GM18520 (cell line): ENCODE results near the gene CREG2.
A peak's percentile ranks its signal among the peaks of the same experiment; 100 is the strongest.
"Not testable (repeated sequence)": the region's sequence is repeated elsewhere in the genome, so short reads cannot be mapped to it uniquely, and the experiment has no call there.

Source experiments
- ATAC-seq: cut with Tn5 transposase; IDR thresholded peaks from one replicate; pipeline ENCODE4 v1.9.1; 2021; ENCODE audit not compliant: unreplicated experiment

Gene CREG2

DNA sequence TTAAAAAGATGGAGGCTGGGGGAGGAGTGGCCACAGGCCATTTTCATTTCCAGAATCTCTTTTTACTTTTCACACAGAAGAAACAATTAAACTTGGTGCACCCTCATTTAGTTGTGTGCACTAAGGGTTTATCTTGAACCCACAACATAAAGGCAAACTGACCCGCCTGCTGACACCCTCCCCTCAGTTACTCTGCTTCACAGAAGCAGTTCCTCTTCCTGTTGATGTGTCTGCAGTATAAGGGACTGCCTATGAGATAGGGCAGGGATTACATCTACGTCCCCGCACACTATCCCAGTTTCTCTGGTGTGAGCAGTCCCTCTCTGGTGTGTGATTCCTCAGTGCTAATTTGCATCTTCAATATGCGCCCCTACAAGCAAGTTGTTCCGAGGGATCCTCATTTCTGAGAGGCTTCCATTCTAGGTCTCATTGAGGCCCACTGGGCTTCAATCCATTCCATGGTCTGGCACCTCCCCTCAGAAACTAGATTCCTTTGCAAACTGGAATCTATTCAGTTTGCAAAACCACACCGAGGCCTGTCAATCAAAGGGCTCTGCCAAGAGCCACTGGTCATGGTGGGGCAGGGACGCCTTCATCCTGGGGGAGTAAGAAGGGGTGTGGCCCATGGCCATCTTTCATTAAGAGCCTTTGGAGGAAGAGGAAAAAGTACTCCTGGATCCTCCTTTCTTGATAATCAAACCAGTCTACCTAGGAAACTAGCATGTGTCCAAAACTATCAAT, 12.3 kb downstream of the CREG2 start:
- ATAC-seq: no peak

- no peak for ATAC-seq
Measured at GRCh38 chr2:101372792-101373191, 14.5 kb downstream of the CREG2 start.

DNA sequence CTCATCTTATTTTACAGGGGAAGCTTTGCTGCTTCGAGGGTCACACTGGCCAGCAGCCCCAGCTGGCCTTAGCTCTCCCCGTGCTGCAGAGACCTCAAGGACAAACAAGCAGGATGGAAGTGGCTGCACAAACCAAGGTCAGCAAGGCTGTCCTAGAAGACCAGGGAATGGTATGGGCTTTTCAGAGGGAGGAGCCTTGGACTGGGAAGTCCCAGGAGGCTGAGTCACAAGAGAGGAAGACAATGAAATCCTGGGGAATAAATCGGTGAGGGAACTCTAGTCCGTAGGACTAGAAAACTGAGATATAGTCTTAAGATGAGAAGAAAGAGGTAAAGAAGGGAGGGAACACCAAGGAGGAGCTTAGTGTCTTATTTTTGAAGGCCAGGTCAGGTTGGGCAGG, 15.7 kb downstream of the CREG2 start:
- ATAC-seq: no peak

GRCh38 chr2:101369100-101369499, 18.2 kb downstream of the CREG2 start:
- ATAC-seq: no peak

GRCh38 chr2:101368376-101368775, 18.9 kb downstream of the CREG2 start:
- no peak for ATAC-seq

GRCh38 chr2:101367508-101367907, 19.8 kb downstream of the CREG2 start:
- ATAC-seq: no peak

GRCh38 chr2:101364878-101365277, 22.4 kb downstream of the CREG2 start:
- no peak for ATAC-seq

GRCh38 chr2:101362777-101363176, 24.5 kb downstream of the CREG2 start:
- ATAC-seq: no peak

DNA sequence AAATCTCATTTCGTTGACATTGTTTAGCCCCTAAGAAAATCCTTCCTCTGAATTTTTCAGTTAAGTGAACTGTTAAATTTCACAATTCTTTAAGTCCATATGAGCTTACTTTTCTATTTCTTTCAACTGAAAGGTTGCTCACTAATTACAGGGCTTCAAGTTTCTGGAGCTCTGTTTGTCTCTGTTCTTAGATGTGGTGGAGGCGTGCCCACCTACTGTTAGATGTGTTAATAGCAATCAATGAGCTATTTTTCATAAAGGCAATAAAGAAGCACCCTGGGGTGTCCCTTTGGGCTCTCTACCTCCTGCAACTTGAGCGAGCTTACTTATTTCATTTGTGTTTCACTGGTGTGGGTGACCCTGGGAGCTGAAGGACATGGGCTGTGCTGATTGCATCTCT, 25.0 kb downstream of the CREG2 start:
- no peak for ATAC-seq

DNA sequence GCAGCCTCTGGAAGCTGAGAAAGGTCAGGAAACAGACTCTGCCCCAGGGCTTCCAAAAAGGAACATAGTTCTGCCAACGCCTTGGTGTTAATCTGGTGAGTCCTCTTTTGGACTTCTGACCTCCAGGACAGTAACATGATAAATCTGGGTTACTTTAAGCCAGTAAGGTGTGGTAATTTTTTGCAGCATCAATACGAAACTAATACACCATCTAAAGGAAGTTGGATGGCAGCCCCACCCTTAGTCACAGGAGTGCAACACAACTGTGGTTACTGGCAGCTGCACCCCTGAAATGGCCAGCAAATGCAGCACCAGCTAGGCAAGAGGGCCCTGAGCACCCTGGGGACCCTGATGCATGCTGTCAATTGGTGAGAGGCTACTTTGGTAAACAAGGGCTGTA, 25.8 kb downstream of the CREG2 start:
- ATAC-seq: peak; percentile 46

DNA sequence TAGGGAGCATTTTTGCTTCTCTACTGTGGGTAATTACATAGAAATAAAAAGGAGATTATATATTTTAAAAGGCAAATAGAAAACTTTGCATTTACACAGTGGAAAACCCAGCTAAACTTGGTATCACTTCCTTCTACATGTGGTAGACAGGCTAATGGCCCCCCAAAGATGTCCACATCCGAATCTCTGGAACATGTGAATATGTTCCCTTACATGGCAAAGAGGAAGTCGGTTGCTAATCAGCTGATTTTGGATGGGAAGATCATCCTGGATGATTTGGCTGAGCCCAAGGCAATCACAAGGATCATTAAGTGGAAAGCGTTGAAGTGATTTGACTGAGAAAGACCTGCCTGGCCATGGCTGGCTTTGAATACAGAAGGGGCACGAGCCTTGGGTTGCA, 26.2 kb downstream of the CREG2 start:
- no peak for ATAC-seq

GRCh38 chr2:101360232-101360631, 27.1 kb downstream of the CREG2 start:
- no peak for ATAC-seq

GRCh38 chr2:101359410-101359954, 27.8 kb downstream of the CREG2 start:
- no peak for ATAC-seq

DNA sequence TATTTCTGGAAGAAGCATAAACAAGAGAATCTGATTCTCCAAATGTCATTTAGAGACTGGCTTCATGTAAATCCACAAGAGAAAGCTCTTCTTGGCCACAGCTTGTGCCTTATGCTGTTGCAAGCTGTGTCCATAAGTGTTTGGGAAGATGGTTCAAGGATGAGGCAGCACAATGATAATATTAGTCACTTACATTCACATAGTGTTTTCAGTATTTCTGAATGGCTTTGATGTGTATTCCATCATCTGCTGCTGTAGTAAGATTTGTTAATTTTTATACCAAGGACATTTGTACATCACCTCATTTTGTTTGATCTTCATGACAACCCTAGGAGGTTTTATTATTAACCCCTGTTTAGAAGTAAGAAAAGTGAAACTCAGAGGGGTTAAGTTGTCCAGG, 29.9 kb downstream of the CREG2 start:
- no peak for ATAC-seq

GRCh38 chr2:101356521-101356920, 30.8 kb downstream of the CREG2 start:
- no peak for ATAC-seq

DNA sequence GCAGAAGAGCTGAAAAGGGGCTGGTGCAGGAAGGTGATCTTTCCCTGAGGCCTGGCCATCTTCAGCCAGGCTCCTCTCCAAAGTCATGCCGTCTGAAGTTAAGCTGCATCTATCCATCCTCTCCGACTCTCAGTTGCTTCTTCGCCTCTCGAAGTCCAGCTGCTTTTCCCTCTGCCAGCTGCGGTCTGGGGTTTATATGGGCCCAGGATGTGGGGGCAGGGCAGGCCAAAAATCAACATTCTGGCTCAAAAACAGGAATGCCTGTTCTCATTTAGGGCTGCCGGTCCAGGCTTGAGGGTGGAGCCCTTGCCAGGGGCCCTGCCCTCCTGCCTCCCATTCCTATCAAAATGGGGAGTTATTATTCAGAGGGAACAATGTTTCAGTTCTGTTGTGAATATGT, 31.2 kb downstream of the CREG2 start:
- ATAC-seq: no peak

- no peak for ATAC-seq
Measured at GRCh38 chr2:101355401-101356054, 31.8 kb downstream of the CREG2 start.

DNA sequence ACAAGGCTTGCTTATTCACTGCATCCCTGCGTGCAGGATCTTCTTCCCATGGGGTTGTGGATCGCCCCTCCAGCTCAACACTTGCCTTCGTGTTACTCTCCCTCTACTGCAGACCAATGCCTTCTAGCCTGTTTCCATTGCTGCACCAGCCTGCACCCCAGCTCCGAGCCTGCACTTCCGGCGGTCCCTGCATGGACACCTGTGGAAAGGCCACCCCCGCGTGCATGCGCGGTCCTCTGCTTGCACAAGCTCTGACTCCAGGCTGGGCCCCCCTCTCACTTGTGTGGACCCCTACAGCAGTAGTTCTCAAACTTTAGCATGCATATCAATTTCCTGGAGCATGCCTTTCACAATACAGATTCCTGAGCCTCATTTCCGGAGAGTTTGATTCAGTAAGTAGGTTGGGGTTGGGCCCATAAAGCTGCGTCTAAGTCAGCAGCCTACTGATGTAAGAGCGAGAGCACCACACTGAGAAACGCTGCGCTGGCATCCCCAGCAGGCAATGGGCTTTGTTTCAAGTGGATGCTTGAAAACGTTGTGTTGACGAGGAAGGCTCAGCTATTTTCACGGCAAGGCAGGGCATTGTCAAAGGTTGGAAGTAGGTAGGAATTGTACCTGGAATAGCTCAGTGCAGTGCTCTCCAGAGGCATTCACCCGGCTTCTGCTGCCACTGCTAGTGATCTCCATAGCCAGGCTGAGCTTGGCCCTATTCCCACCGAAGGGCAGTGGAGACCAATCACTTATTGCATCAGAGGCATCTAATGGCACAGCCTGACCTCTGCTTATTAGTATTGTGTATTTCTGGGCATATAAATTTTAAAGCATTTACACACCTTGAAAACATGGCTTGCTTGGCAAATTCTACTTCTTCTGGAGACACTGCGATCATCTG, 32.6 kb downstream of the CREG2 start:
- no peak for ATAC-seq

- not testable (repeated sequence) for ATAC-seq
Measured at GRCh38 chr2:101352631-101353030, 34.7 kb downstream of the CREG2 start.

DNA sequence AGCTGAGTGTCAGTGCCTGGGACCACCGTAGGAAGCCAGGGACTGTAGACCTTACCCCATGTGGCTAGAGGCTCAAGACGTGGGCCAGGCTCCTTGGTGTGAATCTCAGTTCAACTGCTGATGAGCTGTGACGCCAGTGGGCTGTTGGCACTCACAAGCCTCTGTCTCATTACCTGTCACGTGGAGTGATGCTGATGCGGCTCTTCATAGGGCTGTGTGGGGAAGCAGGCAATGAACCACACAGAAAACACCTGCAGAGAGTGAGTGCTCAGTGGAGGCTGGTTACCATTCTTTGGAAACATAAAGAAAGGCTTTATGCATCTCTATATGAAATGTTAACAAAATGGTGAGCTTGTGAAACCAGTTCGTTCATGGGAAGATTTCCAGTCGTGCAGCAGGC, 36.1 kb downstream of the CREG2 start:
- ATAC-seq: no peak

- no peak for ATAC-seq
Measured at GRCh38 chr2:101349893-101350662, 37.2 kb downstream of the CREG2 start.
